Medulla oblongata (tissue), 1 donor: Measurements from ENCODE around the gene HMGA1.
"Not testable (repeated sequence)": the region's sequence is repeated elsewhere in the genome, so short reads cannot be mapped to it uniquely, and the experiment has no call there.

Experiments used
- DNase-seq: peaks from one replicate; pipeline ENCODE4 v3.0.0-alpha.2; 2015; ENCODE audit errors: extremely low spot score

Gene HMGA1

DNA sequence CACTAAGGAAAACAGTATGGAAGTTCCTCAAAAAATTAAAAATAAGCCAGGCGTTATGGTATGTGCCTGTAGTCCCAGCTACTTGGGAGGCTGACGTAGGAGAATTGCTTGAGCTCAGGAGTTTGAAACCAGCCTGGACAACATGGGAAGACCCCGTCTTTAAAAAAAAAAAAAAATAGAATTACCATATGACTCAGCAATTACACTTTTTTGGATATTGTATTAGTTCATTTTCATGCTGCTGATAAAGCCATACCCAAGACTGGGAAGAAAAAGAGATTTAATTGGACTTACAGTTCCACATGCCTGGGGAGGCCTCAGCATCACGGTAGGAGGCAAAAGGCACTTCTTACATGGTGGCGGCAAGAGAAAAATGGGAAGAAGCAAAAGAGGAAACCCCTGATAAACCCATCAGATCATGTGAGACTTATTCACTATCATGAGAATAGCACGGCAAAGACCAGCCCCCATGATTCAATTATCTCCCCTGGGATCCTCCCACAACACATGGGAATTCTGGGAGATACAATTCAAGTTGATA lies 22.9 kb downstream of the HMGA1 start:
- DNase-seq, result no peak

DNA sequence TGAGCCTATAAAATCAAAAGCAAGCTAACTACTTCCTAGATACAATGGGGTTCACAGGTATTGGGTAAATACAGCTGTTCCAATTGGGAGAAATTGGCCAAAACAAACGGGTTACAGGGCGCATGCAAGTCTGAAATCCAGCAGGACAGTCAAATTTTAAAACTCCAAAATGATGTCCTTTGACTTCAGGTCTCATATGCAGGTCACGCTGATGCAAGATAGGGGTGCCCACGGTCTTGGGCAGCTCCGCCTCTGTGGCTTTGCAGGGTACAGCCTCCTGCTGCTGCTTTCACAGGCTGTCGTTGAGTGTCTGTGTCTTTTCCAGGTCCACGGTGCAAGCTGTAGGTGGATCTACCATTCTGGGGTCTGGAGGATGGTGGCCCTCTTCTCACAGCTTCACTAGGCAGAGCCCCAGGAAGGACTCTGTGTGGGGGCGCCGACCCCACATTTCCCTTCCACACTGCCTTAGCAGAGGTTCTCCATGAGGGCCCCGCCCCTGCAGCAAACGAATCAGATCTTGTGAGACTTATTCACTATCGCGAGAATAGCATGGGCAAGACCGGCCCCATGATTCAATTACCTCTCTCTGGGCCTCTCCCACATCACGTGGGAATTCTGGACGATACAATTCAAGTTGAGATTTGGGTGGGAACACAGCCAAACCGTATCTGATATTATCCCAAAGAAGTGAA lies 24.0 kb downstream of the HMGA1 start:
- no peak for DNase-seq

- not testable (repeated sequence) for DNase-seq
Observed at GRCh38 chr6:34263484-34263883, 26.8 kb downstream of the HMGA1 start.

DNA sequence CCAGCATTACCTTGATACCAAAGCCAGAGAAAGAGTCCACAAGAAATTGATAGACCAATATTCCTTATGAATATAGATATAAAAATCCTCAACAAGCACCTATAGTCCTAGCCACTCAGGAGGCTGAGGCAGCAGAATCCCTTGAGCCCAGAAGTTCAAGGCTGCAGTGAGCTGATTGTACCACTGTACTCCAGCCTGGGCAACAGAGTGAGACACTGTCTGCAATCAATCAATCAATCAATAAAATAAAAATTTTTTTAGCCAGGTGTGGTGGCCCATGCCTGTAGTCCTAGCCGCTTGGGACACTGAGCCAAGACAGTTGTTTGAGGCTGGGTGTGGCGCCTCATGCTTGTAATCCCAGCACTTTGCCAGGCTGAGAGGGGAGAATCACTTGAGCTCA lies 31.1 kb downstream of the HMGA1 start:
- no peak for DNase-seq

DNA sequence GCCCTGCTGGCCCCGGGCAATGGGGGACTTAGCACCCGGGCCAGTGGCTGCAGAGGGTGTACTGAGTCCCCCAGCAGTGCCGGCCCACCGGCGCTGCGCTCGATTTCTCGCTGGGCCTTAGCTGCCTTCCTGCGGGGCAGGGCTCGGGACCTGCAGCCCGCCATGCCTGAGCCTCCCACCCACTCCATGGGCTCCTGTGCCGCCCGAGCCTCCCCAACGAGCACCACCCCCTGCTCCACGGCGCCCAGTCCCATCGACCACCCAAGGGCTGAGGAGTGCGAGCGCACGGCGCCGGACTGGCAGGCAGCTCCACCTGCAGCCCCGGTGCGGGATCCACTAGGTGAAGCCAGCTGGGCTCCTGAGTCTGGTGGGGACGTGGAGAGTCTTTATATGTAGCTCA lies 32.5 kb downstream of the HMGA1 start:
- DNase-seq, result not testable (repeated sequence)

DNA sequence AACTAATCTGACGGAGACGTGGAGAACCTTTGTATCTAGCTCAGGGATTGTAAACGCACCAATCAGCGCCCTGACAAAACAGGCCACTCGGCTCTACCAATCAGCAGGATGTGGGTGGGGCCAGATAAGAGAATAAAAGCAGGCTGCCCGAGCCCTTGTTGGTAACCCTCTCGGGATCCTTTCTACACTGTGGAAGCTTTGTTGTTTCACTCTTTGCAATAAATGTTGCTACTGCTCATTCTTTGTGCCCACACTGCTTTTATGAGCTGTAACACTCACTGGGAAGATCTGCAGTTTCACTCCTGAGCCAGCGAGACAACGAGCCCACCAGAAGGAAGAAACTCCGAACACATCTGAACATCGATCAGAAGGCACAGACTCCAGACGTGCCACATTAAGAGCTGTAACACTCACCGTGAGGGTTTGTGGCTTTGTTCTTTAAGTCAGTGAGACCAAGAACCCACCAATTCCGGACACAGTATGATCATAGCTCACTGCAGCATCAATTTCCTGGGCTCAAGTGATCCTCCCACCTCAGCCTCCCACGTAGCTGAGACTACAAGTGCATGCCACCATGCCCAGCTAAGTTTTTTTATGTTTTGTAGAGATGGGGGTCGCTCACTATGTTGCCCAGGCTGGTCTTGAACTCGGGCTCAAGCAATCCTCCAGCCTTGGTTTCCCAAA lies 33.1 kb downstream of the HMGA1 start:
- DNase-seq, result not testable (repeated sequence)

GRCh38 chr6:34272013-34272926 lies 35.6 kb downstream of the HMGA1 start:
- peak; percentile 33 for DNase-seq

- DNase-seq, result no peak
Observed at GRCh38 chr6:34273242-34273805, 36.7 kb downstream of the HMGA1 start.

- no peak for DNase-seq
Observed at GRCh38 chr6:34274129-34274528, 37.5 kb downstream of the HMGA1 start.

GRCh38 chr6:34275128-34275804 lies 38.6 kb downstream of the HMGA1 start:
- DNase-seq, result no peak

- DNase-seq, result no peak
Observed at GRCh38 chr6:34276191-34276590, 39.5 kb downstream of the HMGA1 start.

GRCh38 chr6:34276881-34277762 lies 40.4 kb downstream of the HMGA1 start:
- no peak for DNase-seq

DNA sequence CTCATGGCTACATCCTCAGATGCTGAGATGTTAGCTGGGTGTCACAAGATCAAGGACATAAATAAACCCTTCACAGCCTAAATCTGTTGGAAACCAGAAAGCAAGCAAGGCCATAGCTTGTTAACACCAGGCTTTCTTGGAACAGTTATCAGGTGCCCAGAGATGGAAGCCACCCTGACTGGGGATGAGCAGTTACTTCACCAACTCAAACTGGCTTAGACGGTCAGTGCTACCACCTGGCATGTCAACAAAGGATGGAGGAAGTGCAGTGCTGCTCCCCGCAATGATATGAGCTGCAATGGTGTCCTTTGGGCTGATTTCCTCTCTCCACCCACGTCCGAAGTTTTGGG lies 41.1 kb downstream of the HMGA1 start:
- DNase-seq, result no peak

GRCh38 chr6:34278833-34279232 lies 42.2 kb downstream of the HMGA1 start:
- no peak for DNase-seq

DNA sequence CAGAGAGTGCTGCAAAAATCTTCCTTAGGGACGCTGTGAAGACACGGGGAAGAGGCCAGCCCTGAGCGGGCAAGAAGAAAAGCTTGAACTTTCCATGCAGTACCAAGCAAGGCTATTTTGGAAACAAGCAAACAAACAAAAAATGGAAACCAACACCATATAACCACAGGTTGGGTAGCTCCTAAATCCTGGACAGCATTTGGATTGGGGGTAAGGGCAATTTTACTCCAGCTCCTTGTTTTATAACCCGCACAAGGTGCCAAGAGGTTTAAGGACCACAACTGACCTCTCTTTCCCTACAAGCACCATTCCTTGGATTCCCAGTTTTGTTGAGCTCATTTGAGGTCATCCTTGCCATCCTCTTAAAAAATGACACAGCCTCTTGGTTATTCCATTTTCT lies 43.5 kb downstream of the HMGA1 start:
- no peak for DNase-seq

DNA sequence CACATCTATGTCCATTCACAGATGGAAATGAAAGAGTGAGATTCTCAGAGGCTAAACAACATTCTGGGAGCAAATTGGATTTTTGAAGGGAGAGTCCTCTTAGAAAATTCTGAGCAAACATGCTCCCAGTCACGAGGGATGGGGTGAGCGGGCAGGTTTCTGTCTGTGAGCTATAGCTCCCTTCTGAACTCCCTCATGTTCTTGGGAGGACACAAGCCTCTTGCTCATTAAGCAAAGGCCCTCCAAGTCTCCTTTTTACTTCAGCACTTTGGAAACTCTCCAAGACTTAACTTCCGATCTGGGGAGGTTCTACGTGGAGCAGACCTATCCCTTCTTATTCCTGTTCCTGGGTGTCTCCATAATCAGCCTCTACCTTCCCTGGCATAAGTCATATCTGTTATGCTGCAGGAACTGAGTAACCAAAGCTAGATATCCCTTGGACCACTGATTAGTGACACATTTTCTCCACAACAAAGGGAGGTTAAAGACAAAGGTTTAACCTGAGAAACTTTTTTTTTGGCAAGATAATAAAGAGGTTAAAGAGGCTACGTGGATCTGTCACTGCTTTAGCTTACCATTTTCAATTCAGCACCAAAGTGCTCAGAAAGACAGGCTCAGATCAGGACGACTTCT lies 45.1 kb downstream of the HMGA1 start:
- no peak for DNase-seq

- peak; percentile 70 for DNase-seq
Observed at GRCh38 chr6:34284563-34285447, 48.1 kb downstream of the HMGA1 start.

- DNase-seq, result peak; percentile 80
Observed at GRCh38 chr6:34285448-34286164, 48.9 kb downstream of the HMGA1 start.
